Chondrocyte (in vitro differentiated cells): ENCODE measurements around the gene ADGRA1. TPM values are rescaled to one million over a fixed set of nuclear protein-coding genes. Genes with fewer than 3 reads are reported as not detected.
A peak's percentile ranks its signal among the peaks of the same experiment; 100 is the strongest.

ENCODE experiments used
- DNase-seq: peaks from one replicate; pipeline ENCODE4 v3.0.0; 2021; ENCODE audit warnings: mixed read lengths, low spot score
- H3K27ac Mint-ChIP-seq: one replicate; pipeline ENCODE4 v1.8.0; 2021; ENCODE audit warnings: mild to moderate bottlenecking, moderate library complexity, mixed read lengths; ENCODE audit not compliant: unreplicated experiment
- H3K27me3 Mint-ChIP-seq: 2 replicates; pipeline ENCODE4 v1.8.0; 2021; ENCODE audit warnings: low read depth, mixed read lengths
- H3K36me3 Mint-ChIP-seq: 2 replicates; pipeline ENCODE4 v1.8.0; 2021; ENCODE audit warnings: low read depth, mixed read lengths
- H3K4me1 Mint-ChIP-seq: 2 replicates; pipeline ENCODE4 v1.8.0; 2021; ENCODE audit warnings: low read depth, mild to moderate bottlenecking, mixed read lengths
- H3K4me3 Mint-ChIP-seq: one replicate; pipeline ENCODE4 v1.8.0; 2021; ENCODE audit warnings: mild to moderate bottlenecking, moderate library complexity, mixed read lengths; ENCODE audit not compliant: unreplicated experiment
- H3K9me3 Mint-ChIP-seq: 2 replicates; pipeline ENCODE4 v1.8.0; 2021; ENCODE audit warnings: low read depth, mixed read lengths
- CTCF ChIP-seq: fragments of 200-600 bp; sonication (generic); IDR thresholded peaks from 2 replicates; pipeline ENCODE4 v1.5.0; 2021; ENCODE audit warnings: antibody characterized with exemption, mild to moderate bottlenecking, moderate library complexity
- total RNA-seq: library from RNA; stranded (reverse); gene quantifications from 3 replicates; pipeline ENCODE4 v1.2.1, GENCODE V29; 2021

The ADGRA1 gene
- total RNA-seq, 1 donor from 2014 or later, result not detected

- no peak for TF ChIP-seq CTCF
- Mint-ChIP-seq H3K9me3 (peaks cover 5% of the 10 kb centered on the region), H3K36me3 (no peaks in the 10 kb centered on the region), H3K4me3 (no peak overlapping the region), H3K27ac (no peak overlapping the region), H3K4me1 (no peaks in the 10 kb centered on the region), H3K27me3 (peaks cover 20% of the 10 kb centered on the region)
- DNase-seq, result no peak
These were observed 90.8 kb downstream of the ADGRA1 start for GRCh38 chr10:133178357-133179127.

- Mint-ChIP-seq H3K36me3 (no peaks in the 10 kb centered on the region), H3K4me1 (no peaks in the 10 kb centered on the region), H3K27ac (no peak overlapping the region)
These were observed 91.4 kb downstream of the ADGRA1 start for GRCh38 chr10:133179128-133179520.

DNA sequence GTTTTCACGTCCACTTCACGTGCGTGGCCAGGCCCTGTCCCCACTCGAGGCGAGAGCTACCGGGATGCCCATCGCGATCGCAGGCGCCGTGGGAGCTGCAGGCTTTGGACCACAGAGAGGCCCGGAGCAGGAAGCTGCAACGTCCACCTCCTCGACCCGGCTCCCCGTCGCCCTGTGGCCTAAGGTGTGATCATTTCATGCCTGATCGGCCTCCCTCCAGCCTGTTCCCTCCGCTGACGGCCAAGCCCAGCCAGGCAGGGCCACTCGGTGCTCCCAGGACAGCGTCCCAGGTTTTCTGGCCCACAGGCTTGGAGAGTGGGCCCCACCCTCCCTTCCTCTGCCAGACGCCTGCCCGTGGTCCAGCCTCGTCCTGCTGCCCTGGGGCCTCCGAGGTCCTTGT lies 91.9 kb downstream of the ADGRA1 start:
- no peaks in the 10 kb centered on the region for H3K36me3 Mint-ChIP-seq
- H3K4me3 Mint-ChIP-seq, result no peak overlapping the region
- no peaks in the 10 kb centered on the region for H3K4me1 Mint-ChIP-seq
- H3K9me3 Mint-ChIP-seq, result peaks cover under 1% of the 10 kb centered on the region
- H3K27me3 Mint-ChIP-seq, result peaks cover 24% of the 10 kb centered on the region
- TF ChIP-seq CTCF, result no peak
- peak; percentile 88 for DNase-seq
- H3K27ac Mint-ChIP-seq, result no peak overlapping the region

More at GRCh38 chr10:133179128-133179520, 91.4 kb downstream of the ADGRA1 start:
- H3K4me3 Mint-ChIP-seq, result no peak overlapping the region
- H3K9me3 Mint-ChIP-seq, result peaks cover 5% of the 10 kb centered on the region
- no peak for TF ChIP-seq CTCF
- DNase-seq, result no peak
- H3K27me3 Mint-ChIP-seq, result peaks cover 19% of the 10 kb centered on the region

- Mint-ChIP-seq H3K4me1 (no peaks in the 10 kb centered on the region), H3K27me3 (peaks cover 28% of the 10 kb centered on the region), H3K27ac (no peak overlapping the region), H3K36me3 (no peaks in the 10 kb centered on the region), H3K4me3 (no peak overlapping the region), H3K9me3 (no peaks in the 10 kb centered on the region)
- no peak for DNase-seq
- no peak for TF ChIP-seq CTCF
These were observed 92.7 kb downstream of the ADGRA1 start for GRCh38 chr10:133180192-133180964.

- no peaks in the 10 kb centered on the region for H3K36me3 Mint-ChIP-seq
- H3K4me1 Mint-ChIP-seq, result no peaks in the 10 kb centered on the region
- peak; percentile 90 for DNase-seq
- H3K9me3 Mint-ChIP-seq, result no peaks in the 10 kb centered on the region
- H3K4me3 Mint-ChIP-seq, result no peak overlapping the region
- TF ChIP-seq CTCF, result no peak
- peaks cover 30% of the 10 kb centered on the region for H3K27me3 Mint-ChIP-seq
- no peak overlapping the region for H3K27ac Mint-ChIP-seq
These were observed 93.4 kb downstream of the ADGRA1 start for GRCh38 chr10:133180965-133181639.
